H1 (cell line): ENCODE measurements around the gene PGAM5. TPM values are rescaled to one million over a fixed set of nuclear protein-coding genes. Genes with fewer than 3 reads are reported as not detected.

Experiments used
- RNF2 ChIP-seq: fragments of 200-900, 300-1000 bp; sonication (generic); IDR thresholded peaks from 2 replicates; pipeline ENCODE4 v1.7.1; 2016; ENCODE audit warnings: borderline replicate concordance, low read depth, mild to moderate bottlenecking, antibody characterized with exemption, low read length; ENCODE audit not compliant: poor library complexity, severe bottlenecking; ENCODE audit errors: missing control alignments
- polyA plus RNA-seq, 7 experiments: library from polyadenylated mRNA; depleted of rRNA in 3 of 7; stranded (reverse) in 5 of 7; unstranded in 2 of 7; fragments of >200 nt in 5 of 7; fragments of 200-250 nt in 2 of 7; gene quantifications; 1 replicate in 5 of 7; 2 replicates in 1 of 7; 4 replicates in 1 of 7; pipeline versions ENCODE4 v1.2.1 to v1.2.3, GENCODE V29; 2011 to 2013; ENCODE audit warnings: missing spikeins in 2 of 7, mixed read lengths in 2 of 7
- total RNA-seq: library from RNA; stranded (reverse); fragmentation: NEBNext Ultra II Directional; extraction: Animal tissue kit (Norgen Biotek cat#: 25700); gene quantifications from 2 replicates; pipeline ENCODE4 v1.2.1, GENCODE V29; 2021

The PGAM5 gene
- total and polyA plus RNA-seq, 2 of the 8 experiments (the other 6 are each of a cell fraction or from before 2014, with no cell fraction given), result 66.4 to 84.0 TPM

DNA sequence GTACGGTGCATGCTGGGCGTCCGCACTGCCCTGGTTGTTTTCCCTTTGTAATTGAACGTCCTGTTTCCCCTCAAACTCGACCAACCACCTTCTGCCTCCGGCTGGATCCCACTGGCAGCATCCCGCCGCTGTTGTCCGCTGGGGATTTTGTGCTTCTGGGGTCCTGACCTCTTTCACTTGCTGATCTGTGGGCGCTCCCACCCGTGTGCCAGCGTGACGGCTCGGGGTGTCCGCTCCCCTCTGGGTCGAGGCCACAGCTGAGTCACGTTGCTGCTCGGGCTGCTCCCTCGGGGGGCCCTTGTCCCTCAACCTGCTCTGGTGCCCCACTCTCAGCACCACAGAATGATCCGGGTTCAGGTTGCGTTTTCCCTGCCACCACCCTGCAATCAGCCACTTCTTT lies 8.0 kb downstream of the PGAM5 start (continued):
- TF ChIP-seq RNF2, result no peak
